C4-2B (cell line): ENCODE measurements around the gene C1orf21.

Experiments used
- CTCF ChIP-seq: fragments of 450-650 bp; conservative IDR thresholded peaks from 2 replicates; pipeline ENCODE4 v1.5.1; 2017; ENCODE audit warnings: mild to moderate bottlenecking
- ZFX ChIP-seq: fragments of 450-650 bp; IDR thresholded peaks from 2 replicates; pipeline ENCODE4 v1.6.1; 2017

- no peak for TF ChIP-seq CTCF
- TF ChIP-seq ZFX, result no peak
Observed at GRCh38 chr1:184630679-184631060, 243.8 kb downstream of the C1orf21 start.
